H1 (cell line): Measurements from ENCODE around the gene RIC8A. TPM values are rescaled to one million over a fixed set of nuclear protein-coding genes. Genes with fewer than 3 reads are reported as not detected.

ENCODE experiments used
- CTCF ChIA-PET: fragments of 300-600 bp; sonication (Branson Sonifier 250); formaldehyde crosslinking; loops from one replicate; lab custom pipeline; 2021; ENCODE audit not compliant: partially characterized antibody; lab: Charles Lee
- POLR2A ChIA-PET: fragments of 300-600 bp; sonication (Branson Sonifier 250); formaldehyde crosslinking; loops from one replicate; lab custom pipeline; 2021; ENCODE audit warnings: inconsistent platforms; ENCODE audit not compliant: partially characterized antibody; lab: Charles Lee
- DNase-seq, 2 experiments: peaks; one replicate each; pipeline versions ENCODE4 v3.0.0 to v3.0.0-alpha.2; 2010 to 2022; ENCODE audit warnings: low spot score in 2 of 2, low read depth in 1 of 2, mixed read lengths in 1 of 2
- FAIRE-seq: peaks from 2 replicates; lab custom pipeline; 2011; peaks lifted over from hg19 to GRCh38; lab: Jason Lieb, UNC
- H2AFZ ChIP-seq: 2 replicates; pipeline ENCODE4 v1.8.1; 2012; ENCODE audit warnings: low read length, inconsistent platforms
- H2AK5ac ChIP-seq: 2 replicates; pipeline ENCODE4 v1.6.1; 2013; ENCODE audit warnings: low read depth, low read length
- H2BK120ac ChIP-seq: replicated peaks from 2 replicates; pipeline ENCODE3; 2013; ENCODE audit warnings: low read depth, low read length, inconsistent platforms
- H2BK12ac ChIP-seq: 2 replicates; pipeline ENCODE4 v1.6.1; 2013; ENCODE audit warnings: low read depth, low read length
- H2BK15ac ChIP-seq: 2 replicates; pipeline ENCODE4 v1.6.1; 2013; ENCODE audit warnings: low read length
- H2BK20ac ChIP-seq: 2 replicates; pipeline ENCODE4 v1.6.1; 2013; ENCODE audit warnings: low read length
- H2BK5ac ChIP-seq: 2 replicates; pipeline ENCODE4 v1.6.1; 2013; ENCODE audit warnings: low read depth, low read length
- H3K14ac ChIP-seq: 2 replicates; pipeline ENCODE4 v1.6.1; 2013; ENCODE audit warnings: inconsistent platforms; ENCODE audit not compliant: insufficient read length
- H3K18ac ChIP-seq: 2 replicates; pipeline ENCODE4 v1.6.1; 2013; ENCODE audit warnings: low read length; ENCODE audit errors: extremely low read depth
- H3K23ac ChIP-seq: 2 replicates; pipeline ENCODE4 v1.6.1; 2013; ENCODE audit warnings: inconsistent platforms; ENCODE audit not compliant: insufficient read length
- H3K23me2 ChIP-seq: 2 replicates; pipeline ENCODE4 v1.6.1; 2013; ENCODE audit warnings: low read depth, low read length
- H3K27ac ChIP-seq: 2 replicates; pipeline ENCODE4 v1.6.1; 2011; ENCODE audit warnings: low read depth, low read length, inconsistent platforms
- H3K27me3 ChIP-seq, 4 experiments: replicated peaks in 1 of 4; 1 replicate in 1 of 4; 2 replicates in 3 of 4; pipeline versions ENCODE4 v1.6.1 to v1.8.1; 2011 to 2013; ENCODE audit warnings: low read length in 3 of 4, mild to moderate bottlenecking in 3 of 4, inconsistent platforms in 2 of 4, mixed read lengths in 2 of 4, moderate library complexity in 1 of 4; ENCODE audit not compliant: control insufficient read depth in 3 of 4, insufficient read depth in 3 of 4; ENCODE audit errors: extremely low read depth in 1 of 4
- H3K36me3 ChIP-seq, 4 experiments: 2 replicates each; pipeline versions ENCODE4 v1.6.1 to v1.8.1; 2011 to 2013; ENCODE audit warnings: mild to moderate bottlenecking in 4 of 4, low read length in 3 of 4, moderate library complexity in 2 of 4, control low read depth in 1 of 4, inconsistent platforms in 1 of 4; ENCODE audit not compliant: insufficient read depth in 4 of 4, control insufficient read depth in 2 of 4
- H3K4ac ChIP-seq: replicated peaks from 2 replicates; pipeline ENCODE3; 2013; ENCODE audit warnings: low read length, low read depth, mixed read lengths, inconsistent platforms; ENCODE audit not compliant: insufficient read length
- H3K4me1 ChIP-seq, 4 experiments: replicated peaks in 1 of 4; 1 replicate in 1 of 4; 2 replicates in 3 of 4; pipeline versions ENCODE4 v1.6.1 to v1.8.1; 2011 to 2013; ENCODE audit warnings: low read length in 3 of 4, inconsistent platforms in 2 of 4, mixed read lengths in 1 of 4; ENCODE audit not compliant: insufficient read depth in 4 of 4, control insufficient read depth in 3 of 4
- H3K4me2 ChIP-seq, 2 experiments: 2 replicates each; pipeline versions ENCODE4 v1.6.1 to v1.8.1; 2011 to 2013; ENCODE audit warnings: low read depth in 2 of 2, low read length in 2 of 2, control low read depth in 1 of 2, inconsistent platforms in 1 of 2, mild to moderate bottlenecking in 1 of 2; ENCODE audit not compliant: insufficient read depth in 1 of 2
- H3K4me3 ChIP-seq, 4 experiments: fragments of 200-600, 300-600 bp in 1 of 4; sonication (generic), shearing (Covaris generic), sonication (Bioruptor Twin) in 1 of 4; 2 replicates each; pipeline versions ENCODE4 v1.5.1 to v1.8.1; 2011 to 2016; ENCODE audit warnings: low read length in 4 of 4, low read depth in 3 of 4, control low read depth in 2 of 4, inconsistent platforms in 2 of 4, mild to moderate bottlenecking in 2 of 4, mixed read lengths in 1 of 4, moderate library complexity in 1 of 4; ENCODE audit not compliant: insufficient read depth in 2 of 4; ENCODE audit errors: extremely low read depth in 1 of 4
- H3K56ac ChIP-seq: replicated peaks from 2 replicates; pipeline ENCODE3; 2013; ENCODE audit warnings: low read depth, mild to moderate bottlenecking, mixed read lengths, low read length, inconsistent platforms; ENCODE audit not compliant: insufficient read length
- H3K79me1 ChIP-seq: 2 replicates; pipeline ENCODE4 v1.6.1; 2013; ENCODE audit warnings: low read depth, low read length, control low read depth
- H3K79me2 ChIP-seq, 2 experiments: 2 replicates each; pipeline versions ENCODE4 v1.6.1 to v1.8.1; 2012 to 2013; ENCODE audit warnings: low read length in 2 of 2, mild to moderate bottlenecking in 2 of 2, inconsistent platforms in 1 of 2; ENCODE audit not compliant: insufficient read depth in 2 of 2, control insufficient read depth in 1 of 2
- H3K9ac ChIP-seq, 4 experiments: replicated peaks in 1 of 4; 1 replicate in 1 of 4; 2 replicates in 3 of 4; pipeline versions ENCODE4 v1.6.1 to v1.8.1; 2011 to 2013; ENCODE audit warnings: low read depth in 3 of 4, low read length in 3 of 4, control low read depth in 2 of 4, mild to moderate bottlenecking in 2 of 4, moderate library complexity in 2 of 4, inconsistent platforms in 1 of 4; ENCODE audit errors: extremely low read depth in 1 of 4
- H3K9me3 ChIP-seq, 2 experiments: 2 replicates each; pipeline versions ENCODE4 v1.6.1 to v1.8.1; 2012 to 2013; ENCODE audit warnings: mild to moderate bottlenecking in 2 of 2, moderate library complexity in 2 of 2, control low read depth in 1 of 2, inconsistent platforms in 1 of 2, low read depth in 1 of 2, low read length in 1 of 2, mixed read lengths in 1 of 2; ENCODE audit not compliant: insufficient read depth in 2 of 2
- H4K20me1 ChIP-seq, 2 experiments: replicated peaks in 1 of 2; 2 replicates each; pipeline versions ENCODE3 to v1.8.1; 2011 to 2013; ENCODE audit warnings: inconsistent platforms in 2 of 2, low read length in 2 of 2, mild to moderate bottlenecking in 1 of 2; ENCODE audit not compliant: insufficient read depth in 2 of 2, control insufficient read depth in 1 of 2
- H4K5ac ChIP-seq: 2 replicates; pipeline ENCODE4 v1.6.1; 2013; ENCODE audit warnings: low read length, low read depth, mixed read lengths, inconsistent platforms; ENCODE audit not compliant: insufficient read length
- H4K8ac ChIP-seq: 2 replicates; pipeline ENCODE4 v1.8.0; 2013; ENCODE audit warnings: mild to moderate bottlenecking, moderate library complexity, low read length, inconsistent platforms; ENCODE audit not compliant: insufficient read depth; ENCODE audit errors: extremely low read depth
- H4K91ac ChIP-seq: replicated peaks from 2 replicates; pipeline ENCODE3; 2013; ENCODE audit warnings: low read length, mixed read lengths, inconsistent platforms; ENCODE audit not compliant: insufficient read length
- CHD1 ChIP-seq: IDR thresholded peaks from 2 replicates; pipeline ENCODE4 v1.6.1; 2012; ENCODE audit warnings: low read depth, low read length, improper control_type of control experiment
- NANOG ChIP-seq: IDR thresholded peaks from 2 replicates; pipeline ENCODE4 v1.6.1; 2011; ENCODE audit warnings: low read length, low read depth, mild to moderate bottlenecking, inconsistent platforms; ENCODE audit not compliant: insufficient read depth, poor library complexity, severe bottlenecking
- RNF2 ChIP-seq: fragments of 200-900, 300-1000 bp; sonication (generic); IDR thresholded peaks from 2 replicates; pipeline ENCODE4 v1.7.1; 2016; ENCODE audit warnings: borderline replicate concordance, low read depth, mild to moderate bottlenecking, antibody characterized with exemption, low read length; ENCODE audit not compliant: poor library complexity, severe bottlenecking; ENCODE audit errors: missing control alignments
- SIN3A ChIP-seq, 2 experiments: IDR thresholded peaks in 1 of 2; conservative IDR thresholded peaks in 1 of 2; 2 replicates each; pipeline ENCODE4 v1.6.1; 2011 to 2012; ENCODE audit warnings: low read length in 2 of 2, improper control_type of control experiment in 1 of 2, low read depth in 1 of 2, mild to moderate bottlenecking in 1 of 2
- SP1 ChIP-seq: IDR thresholded peaks from 2 replicates; pipeline ENCODE4 v1.6.1; 2011; ENCODE audit warnings: low read depth, low read length
- WGBS, 2 experiments: shearing (Covaris generic) in 1 of 2; methylation state at CpG; one replicate each; pipeline versions ENCODE4 v1.1.6 to v1.1.7; 2013 to 2015; ENCODE audit warnings: low lambda C conversion rate in 2 of 2, mixed read lengths in 2 of 2, inconsistent platforms in 1 of 2, low coverage in 1 of 2, missing lambda C conversion rate in 1 of 2; ENCODE audit not compliant: insufficient replicate concordance in 2 of 2, insufficient coverage in 1 of 2, insufficient read length in 1 of 2; ENCODE audit errors: extremely low coverage in 1 of 2, missing lambda C conversion rate in 1 of 2; 5-methylcytosine and 5-hydroxymethylcytosine counted together
- polyA plus RNA-seq, 7 experiments: library from polyadenylated mRNA; depleted of rRNA in 3 of 7; stranded (reverse) in 5 of 7; unstranded in 2 of 7; fragments of >200 nt in 5 of 7; fragments of 200-250 nt in 2 of 7; gene quantifications; 1 replicate in 5 of 7; 2 replicates in 1 of 7; 4 replicates in 1 of 7; pipeline versions ENCODE4 v1.2.1 to v1.2.3, GENCODE V29; 2011 to 2013; ENCODE audit warnings: missing spikeins in 2 of 7, mixed read lengths in 2 of 7
- total RNA-seq: library from RNA; stranded (reverse); fragmentation: NEBNext Ultra II Directional; extraction: Animal tissue kit (Norgen Biotek cat#: 25700); gene quantifications from 2 replicates; pipeline ENCODE4 v1.2.1, GENCODE V29; 2021
- TF ChIP-seq, protein P1 (sequence below): IDR thresholded peaks from 2 replicates; pipeline ENCODE4 v1.6.1; 2012; ENCODE audit warnings: low read length, inconsistent platforms
- TF ChIP-seq, protein P2 (sequence below): IDR thresholded peaks from 2 replicates; pipeline ENCODE4 v1.6.1; 2011; ENCODE audit warnings: low read length, improper control_type of control experiment

RIC8A gene
- total and polyA plus RNA-seq, 2 of the 8 experiments (the other 6 are each of a cell fraction or from before 2014, with no cell fraction given) = 67.0 to 105 TPM

DNA sequence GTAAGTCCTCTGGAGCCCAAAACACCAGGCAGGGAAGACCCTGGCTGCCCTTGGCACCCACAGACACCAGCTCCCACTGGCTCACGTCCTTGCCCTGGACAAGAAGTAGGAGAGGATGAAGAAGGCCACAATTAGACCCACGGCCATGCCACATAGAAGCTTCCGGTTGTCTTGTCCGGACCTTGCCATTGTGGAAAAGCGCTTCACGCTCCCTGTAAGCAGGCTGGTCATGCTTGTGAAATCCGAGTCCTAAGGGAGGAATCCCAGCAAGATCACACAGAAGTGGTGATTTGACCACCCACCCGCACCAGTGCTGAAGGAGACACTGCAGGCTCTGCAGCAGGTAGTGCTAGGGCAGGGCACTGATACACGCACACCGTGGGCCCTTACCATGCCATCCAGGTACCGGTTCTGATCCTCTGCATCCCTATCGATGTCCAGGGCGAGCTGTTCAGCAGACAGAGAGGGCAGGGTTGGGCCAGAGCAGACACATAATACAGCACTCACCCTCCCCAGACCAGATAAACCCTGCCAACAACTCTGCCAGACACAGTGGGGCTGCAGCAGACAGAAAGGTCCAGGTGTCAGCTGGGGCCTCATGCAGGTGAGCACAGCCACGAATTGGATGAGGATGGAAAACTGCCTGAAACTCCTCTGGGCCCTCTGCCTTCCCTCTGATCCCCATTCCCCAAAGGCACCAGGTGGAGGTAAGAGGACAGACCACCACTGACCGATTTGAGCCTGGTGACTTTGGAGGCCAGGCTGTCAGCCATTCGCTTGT is 2.1 kb upstream of the RIC8A start:
- no peak overlapping the region for H3K27ac ChIP-seq
- no peak overlapping the region for H4K5ac ChIP-seq
- no peak overlapping the region for H2BK20ac ChIP-seq
- H3K79me2 ChIP-seq = peaks cover 0 to 27% of the 10 kb centered on the region in 2 experiments; a peak in 3 of 4 replicates
- no peak overlapping the region for H2AFZ ChIP-seq
- no peak overlapping the region for H2BK120ac ChIP-seq
- no peak overlapping the region for H2BK15ac ChIP-seq
- H3K23me2 ChIP-seq = peaks cover 22% of the 10 kb centered on the region
- WGBS, 2 experiments = 93% methylated on average over 16 of the region's 16 CpGs; no CpG with 5 or more reads in 1 of the 2 experiments
- peak overlapping the region in 1 of 2 experiments; percentile 97; a peak in 1 of 4 replicates for H3K4me2 ChIP-seq
- ChIA-PET POLR2A (interaction anchor here (1.3 to 1.4 kb wide), 2 partner anchors 13 to 166 kb away, joined by 3 read pairs; no protein-coding TSS in a partner anchor), CTCF (interaction anchor here (0.9 to 1.4 kb wide), 5 partner anchors 11 to 191 kb away, joined by 3 to 4 read pairs (median 4); no protein-coding TSS in a partner anchor)
- H4K8ac ChIP-seq = no peak overlapping the region
- H2BK12ac ChIP-seq = no peak overlapping the region
- H3K18ac ChIP-seq = no peak overlapping the region
- H3K4me3 ChIP-seq = no peak overlapping the region
- no peak overlapping the region for H2AK5ac ChIP-seq
- no peak overlapping the region for H4K91ac ChIP-seq
- H3K4me1 ChIP-seq = peaks cover 0 to 23% (median 9%) of the 10 kb centered on the region in 4 experiments; a peak in 5 of 7 replicates
- peaks cover 4 to 18% (median 10%) of the 10 kb centered on the region in 4 experiments; a peak in 6 of 8 replicates for H3K36me3 ChIP-seq
- peaks cover 0 to 34% of the 10 kb centered on the region in 2 experiments for H4K20me1 ChIP-seq
- H3K9me3 ChIP-seq = no peaks in the 10 kb centered on the region
- no peaks in the 10 kb centered on the region for H3K27me3 ChIP-seq
- no peak for FAIRE-seq
- H3K23ac ChIP-seq = no peak overlapping the region
- H3K79me1 ChIP-seq = peaks cover 11% of the 10 kb centered on the region
- H3K56ac ChIP-seq = no peak overlapping the region
- H3K4ac ChIP-seq = no peak overlapping the region
- H3K14ac ChIP-seq = no peak overlapping the region
- H2BK5ac ChIP-seq = no peak overlapping the region
- peak in 1 of 2 experiments; percentile 32 for DNase-seq
- H3K9ac ChIP-seq = no peak overlapping the region
- TF ChIP-seq, protein P1, sequence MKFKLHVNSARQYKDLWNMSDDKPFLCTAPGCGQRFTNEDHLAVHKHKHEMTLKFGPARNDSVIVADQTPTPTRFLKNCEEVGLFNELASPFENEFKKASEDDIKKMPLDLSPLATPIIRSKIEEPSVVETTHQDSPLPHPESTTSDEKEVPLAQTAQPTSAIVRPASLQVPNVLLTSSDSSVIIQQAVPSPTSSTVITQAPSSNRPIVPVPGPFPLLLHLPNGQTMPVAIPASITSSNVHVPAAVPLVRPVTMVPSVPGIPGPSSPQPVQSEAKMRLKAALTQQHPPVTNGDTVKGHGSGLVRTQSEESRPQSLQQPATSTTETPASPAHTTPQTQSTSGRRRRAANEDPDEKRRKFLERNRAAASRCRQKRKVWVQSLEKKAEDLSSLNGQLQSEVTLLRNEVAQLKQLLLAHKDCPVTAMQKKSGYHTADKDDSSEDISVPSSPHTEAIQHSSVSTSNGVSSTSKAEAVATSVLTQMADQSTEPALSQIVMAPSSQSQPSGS = no peak
- TF ChIP-seq, protein P2, sequence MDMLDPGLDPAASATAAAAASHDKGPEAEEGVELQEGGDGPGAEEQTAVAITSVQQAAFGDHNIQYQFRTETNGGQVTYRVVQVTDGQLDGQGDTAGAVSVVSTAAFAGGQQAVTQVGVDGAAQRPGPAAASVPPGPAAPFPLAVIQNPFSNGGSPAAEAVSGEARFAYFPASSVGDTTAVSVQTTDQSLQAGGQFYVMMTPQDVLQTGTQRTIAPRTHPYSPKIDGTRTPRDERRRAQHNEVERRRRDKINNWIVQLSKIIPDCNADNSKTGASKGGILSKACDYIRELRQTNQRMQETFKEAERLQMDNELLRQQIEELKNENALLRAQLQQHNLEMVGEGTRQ = no peak
- TF ChIP-seq SIN3A (conservative IDR thresholded peaks at IDR 0.05 in 1 of 2, IDR thresholded peaks at IDR 0.05 in 1 of 2; ENCODE audit: low read depth in 1 of 2, low read length in 2 of 2) (no peak), SP1 (no peak), NANOG (no peak), RNF2 (no peak), CHD1 (no peak)
